Right cardiac atrium (tissue), 5 donors: ENCODE results near the gene MRPL2. TPM values are rescaled to one million over a fixed set of nuclear protein-coding genes. Genes with fewer than 3 reads are reported as not detected.

ENCODE experiments used
- ATAC-seq, 2 donors: fragments of 200-7000 bp; cut with Tn5 transposase; one replicate each; pipeline versions ENCODE4 v1.8.0 to v1.9.1; 2020; ENCODE audit warnings: moderate library complexity in 2 of 2, mild to moderate bottlenecking in 1 of 2
- DNase-seq, 3 donors: peaks; one replicate each; pipeline ENCODE4 v3.0.0-alpha.2; 2020
- H3K27ac ChIP-seq: one replicate; pipeline ENCODE4 v1.5.1; 2013; ENCODE audit warnings: mild to moderate bottlenecking, low read length, control low read depth, moderate library complexity
- H3K27me3 ChIP-seq: one replicate; pipeline ENCODE4 v1.6.1; 2013; ENCODE audit not compliant: control insufficient read depth, insufficient read depth
- H3K4me1 ChIP-seq: one replicate; pipeline ENCODE4 v1.6.1; 2013; ENCODE audit warnings: low read length; ENCODE audit not compliant: control insufficient read depth, insufficient read depth
- H3K4me3 ChIP-seq: one replicate; pipeline ENCODE4 v1.5.1; 2013; ENCODE audit warnings: low read length, control low read depth
- H3K9me3 ChIP-seq: one replicate; pipeline ENCODE4 v1.6.1; 2013; ENCODE audit warnings: low read length; ENCODE audit not compliant: control insufficient read depth
- WGBS: extraction: QIAGEN DNeasy Blood & Tissue Kit; methylation state at CpG from one replicate; pipeline ENCODE4 v1.1.7; 2013; 5-methylcytosine and 5-hydroxymethylcytosine counted together
- intact Hi-C, 4 donors: fragments of 100-400 bp; cut with DNase I; formaldehyde crosslinking; loops; one replicate each; pipeline versions ENCODE4 v1.11.0 to v1.14.0; 2022 to 2023
- long read RNA-seq, 4 donors: library from polyadenylated mRNA; unstranded; transcript quantifications; one replicate each; pipeline ENCODE4 v2.0.0, GENCODE V29; 2020 to 2021
- polyA plus RNA-seq: library from polyadenylated mRNA; stranded (reverse); fragments of 200-250 nt; gene quantifications from one replicate; pipeline ENCODE4 v1.2.3, GENCODE V29; 2013
- total RNA-seq, 4 donors: library from RNA; stranded (reverse); fragmentation: NEBNext Ultra II Directional; extraction: Animal tissue kit (Norgen Biotek cat#: 25700); gene quantifications; one replicate each; pipeline ENCODE4 v1.2.1, GENCODE V29; 2021
- donor health status: healthy with polysubstance abuse.
- donor health status: DM: no; HTN: yes; CAD: no.
- donor health status: DM: no; HTN: no; CAD: no.
- donor health status: DM: no; HTN: yes; CAD: no; lungs with severe emphysema.
- donor health status: DM: yes; HTN: yes; CAD: no.

Gene MRPL2
- 10 to 100 TPM; 83.2 to 94.2 (median 87.8) TPM for total RNA-seq
- polyA plus RNA-seq, result 92.7 TPM
- long read RNA-seq, donor 1, transcript MRPL2-202 (7 exons, 1,588 nt), result major isoform, 8 of 18 reads
- long read RNA-seq, donor 1, partial matches to known transcripts, result 4 of 18 reads
- long read RNA-seq, donor 1, other reads (novel, unspliced or antisense), result 3 of 18 reads
- long read RNA-seq, donor 2, transcript MRPL2-202 (7 exons, 1,588 nt), result major isoform, 11 of 14 reads
- long read RNA-seq, donor 2, partial matches to known transcripts, result 0 of 14 reads
- long read RNA-seq, donor 2, other reads (novel, unspliced or antisense), result 1 of 14 reads
- long read RNA-seq, donor 3, transcript MRPL2-202 (7 exons, 1,588 nt), result major isoform, 21 of 31 reads
- long read RNA-seq, donor 3, partial matches to known transcripts, result 1 of 31 reads
- long read RNA-seq, donor 3, other reads (novel, unspliced or antisense), result 6 of 31 reads
- long read RNA-seq, donor 4, transcript MRPL2-202 (7 exons, 1,588 nt), result major isoform, 5 of 9 reads
- long read RNA-seq, donor 4, partial matches to known transcripts, result 2 of 9 reads
- long read RNA-seq, donor 4, other reads (novel, unspliced or antisense), result 0 of 9 reads

GRCh38 chr6:43059168-43060033, at the start of gene MRPL2, which contains the start of gene KLC4:
MRPL2 (minus strand) TSS chr6:43059434; CDS start chr6:43059381, 53 bp downstream.
KLC4 (plus strand) TSS chr6:43059631; CDS start chr6:43061336, 1,705 bp downstream.
- intact Hi-C loops, result no loop called here
- Histone ChIP-seq H3K4me1 (peaks cover 4% of the 10 kb centered on the region), H3K4me3 (peak within 1 kb of the TSS; percentile 98), H3K27ac (peak within 1 kb of the TSS; percentile 87), H3K27me3 (no peaks in the 10 kb centered on the region), H3K9me3 (no peaks in the 10 kb centered on the region)
- ATAC-seq, result peak; percentile 97
- under 1% methylated on average over 64 of the region's 64 CpGs for WGBS
- peak; percentile 97 to 98 (median 98) for DNase-seq

DNA sequence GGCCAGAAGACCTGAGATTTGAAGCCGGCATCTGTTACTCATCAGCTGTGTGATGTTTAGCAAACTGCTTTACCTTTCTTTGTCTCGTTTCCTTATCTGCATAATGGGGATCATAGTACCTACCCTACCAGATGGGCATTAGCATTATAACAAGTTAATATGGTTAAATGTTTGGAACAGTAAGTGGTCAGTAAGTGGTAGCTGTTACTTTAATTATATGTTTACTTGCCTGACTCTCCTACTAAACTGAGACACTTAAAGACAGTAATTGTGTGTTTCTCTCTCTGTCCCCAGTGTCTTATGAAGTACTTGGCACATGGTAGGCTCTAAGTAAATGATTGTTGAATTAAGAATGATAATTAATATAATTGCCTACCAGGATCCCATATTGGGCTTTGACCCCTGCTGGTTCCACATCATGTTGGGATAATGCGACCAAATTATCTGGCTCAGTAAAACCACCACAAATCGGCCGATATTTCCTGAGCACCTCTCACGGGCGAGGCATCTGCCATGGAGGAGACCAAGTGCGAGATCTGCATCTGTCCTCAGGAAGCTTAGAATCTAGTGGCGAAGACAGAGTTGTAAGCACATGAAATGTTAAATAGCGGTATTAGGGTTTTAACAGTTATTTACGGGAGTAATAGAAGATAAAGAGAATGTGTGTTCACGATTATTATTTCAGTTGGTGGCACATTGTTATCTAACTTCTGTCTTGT, 48.3 kb upstream of the MRPL2 start:
- Histone ChIP-seq H3K27ac (no peak overlapping the region), H3K4me1 (no peaks in the 10 kb centered on the region), H3K4me3 (no peak overlapping the region), H3K9me3 (no peaks in the 10 kb centered on the region), H3K27me3 (no peaks in the 10 kb centered on the region)
- 93% methylated on average over 12 of the region's 12 CpGs for WGBS
- ATAC-seq (no peak), DNase-seq (no peak)
- intact Hi-C loops, result no loop called here

DNA sequence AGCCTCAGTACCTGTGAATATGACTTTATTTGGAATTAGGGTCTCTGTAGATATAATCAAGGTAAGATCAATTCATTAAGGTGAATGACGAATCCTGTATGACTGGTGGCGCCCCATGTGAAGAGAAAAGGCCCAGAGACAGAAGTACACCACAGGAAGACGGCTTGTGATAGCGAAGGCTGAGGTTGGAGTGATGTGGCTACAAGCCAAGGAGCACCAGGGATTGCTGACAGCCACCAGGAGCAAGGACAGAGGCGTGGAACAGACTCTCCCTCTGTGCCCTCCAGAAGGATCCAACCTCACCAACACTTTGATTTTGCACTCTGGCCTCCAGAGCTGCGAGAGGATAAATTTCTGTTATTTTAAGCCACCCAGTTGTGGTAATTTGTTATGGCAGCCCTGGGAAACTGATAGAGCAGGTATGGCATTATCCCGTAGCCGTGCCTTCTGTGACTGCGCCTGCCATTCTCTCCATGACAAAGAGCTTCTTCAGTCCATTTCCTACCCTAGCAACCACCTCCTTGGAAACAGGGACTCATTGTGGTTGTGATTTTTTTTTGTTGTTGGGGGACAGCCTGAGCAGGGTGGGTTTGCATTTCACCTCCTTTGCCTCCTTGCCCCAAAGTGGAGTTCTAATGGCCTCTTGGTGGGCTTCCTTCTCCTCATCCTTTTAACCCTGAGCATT, 46.4 kb upstream of the MRPL2 start:
- H3K27me3 ChIP-seq, result no peaks in the 10 kb centered on the region
- H3K27ac ChIP-seq, result no peak overlapping the region
- no peak for DNase-seq
- intact Hi-C loops, result no loop called here
- H3K4me1 ChIP-seq, result no peaks in the 10 kb centered on the region
- ATAC-seq, result no peak
- 82% methylated on average over 9 of the region's 9 CpGs for WGBS
- no peak overlapping the region for H3K4me3 ChIP-seq
- H3K9me3 ChIP-seq, result no peaks in the 10 kb centered on the region

DNA sequence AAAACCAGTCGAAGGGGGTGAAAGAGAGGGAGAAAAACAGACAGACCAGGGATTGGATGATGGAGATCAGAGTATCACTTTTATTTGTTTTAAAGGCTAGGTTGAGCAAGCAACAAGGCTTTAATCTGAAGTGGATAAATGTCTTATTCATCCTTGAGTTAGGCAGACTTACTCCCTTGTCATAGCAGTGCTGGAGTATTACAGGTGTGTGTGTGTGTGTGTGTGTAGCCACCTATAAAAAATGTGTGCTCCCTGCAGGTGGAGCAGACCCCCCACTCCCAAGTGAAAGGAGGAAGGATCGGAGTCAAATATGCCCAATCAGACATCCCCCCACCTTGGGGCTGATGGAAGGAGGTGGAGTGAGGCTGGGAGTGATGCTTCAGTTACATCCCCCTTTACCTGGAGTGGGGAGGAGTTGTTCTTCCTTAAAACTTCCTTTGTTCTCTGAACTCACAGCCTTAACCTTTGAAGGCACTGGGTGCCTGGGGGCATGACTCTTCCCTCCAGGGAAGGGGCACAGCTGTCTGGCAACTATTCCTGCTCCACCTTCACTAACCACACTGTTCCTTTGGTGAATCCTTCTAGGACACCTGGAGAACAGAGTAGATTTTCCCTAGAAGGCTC, 44.1 kb upstream of the MRPL2 start:
- WGBS, result 92% methylated on average over 2 of the region's 2 CpGs
- H3K4me3 ChIP-seq, result no peak overlapping the region
- ATAC-seq (no peak), DNase-seq (no peak)
- no peaks in the 10 kb centered on the region for H3K4me1 ChIP-seq
- intact Hi-C loops, result no loop called here
- no peaks in the 10 kb centered on the region for H3K27me3 ChIP-seq
- no peaks in the 10 kb centered on the region for H3K9me3 ChIP-seq
- H3K27ac ChIP-seq, result no peak overlapping the region

DNA sequence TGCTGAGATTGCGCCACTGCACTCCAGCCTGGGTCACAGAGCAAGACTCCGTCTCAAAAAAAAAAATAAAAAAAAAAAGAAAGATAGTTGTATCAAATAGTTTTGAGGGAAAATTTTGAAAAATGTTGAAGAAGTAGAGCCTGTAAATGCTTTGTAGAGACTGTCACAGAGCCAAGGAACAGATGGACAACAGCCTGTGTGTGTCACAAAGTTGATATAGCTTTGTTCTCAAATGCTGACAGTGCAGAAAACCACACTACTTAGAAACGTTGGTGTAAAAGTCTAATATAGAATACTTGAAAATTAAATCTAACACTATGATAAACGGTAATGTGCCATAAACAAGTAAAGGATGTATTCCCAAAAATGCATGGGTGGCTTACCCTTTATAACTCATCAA, 42.3 kb upstream of the MRPL2 start:
- H3K9me3 ChIP-seq, result no peaks in the 10 kb centered on the region
- DNase-seq, result no peak
- intact Hi-C loops, result no loop called here
- no peak for ATAC-seq
- no peaks in the 10 kb centered on the region for H3K27me3 ChIP-seq
- H3K4me1 ChIP-seq, result peaks cover 3% of the 10 kb centered on the region
- no peak overlapping the region for H3K4me3 ChIP-seq
- no peak overlapping the region for H3K27ac ChIP-seq
- WGBS, result 58% methylated on average over 4 of the region's 4 CpGs

DNA sequence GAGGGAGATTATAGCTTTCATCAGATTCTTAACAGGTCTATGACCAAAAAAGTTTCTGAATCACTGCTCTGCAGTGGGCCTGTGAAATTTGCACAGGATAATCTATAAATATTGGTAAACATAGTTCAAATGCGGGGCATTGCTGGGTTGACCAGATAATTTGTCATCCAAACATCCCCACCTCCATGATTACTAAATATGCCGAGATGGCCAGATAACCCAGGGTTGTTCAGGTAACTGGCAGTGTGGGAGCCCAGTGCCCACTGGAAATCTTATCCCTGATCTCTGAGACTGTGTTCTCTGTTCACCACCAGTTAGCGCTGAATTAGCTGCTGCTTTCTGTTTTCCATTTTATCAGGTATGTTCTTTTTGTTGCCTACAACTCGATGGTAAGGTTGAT, 38.3 kb upstream of the MRPL2 start:
- intact Hi-C loops, result no loop called here
- no peak for ATAC-seq
- Histone ChIP-seq H3K27ac (no peak overlapping the region), H3K4me3 (no peak overlapping the region), H3K9me3 (no peaks in the 10 kb centered on the region), H3K27me3 (no peaks in the 10 kb centered on the region), H3K4me1 (peaks cover 3% of the 10 kb centered on the region)
- DNase-seq, result no peak
- WGBS, result 90% methylated on average over 4 of the region's 4 CpGs

GRCh38 chr6:43097098-43097489, 37.9 kb upstream of the MRPL2 start:
- whole genome bisulfite sequencing, result 29% methylated on average over 5 of the region's 5 CpGs
- H3K9me3 ChIP-seq, result no peaks in the 10 kb centered on the region

GRCh38 chr6:43096451-43097097, 37.3 kb upstream of the MRPL2 start:
- intact Hi-C loops, result no loop called here
- 49% methylated on average over 8 of the region's 8 CpGs for WGBS
- Histone ChIP-seq H3K9me3 (no peaks in the 10 kb centered on the region), H3K27ac (no peak overlapping the region), H3K4me1 (peaks cover 3% of the 10 kb centered on the region), H3K27me3 (no peaks in the 10 kb centered on the region), H3K4me3 (no peak overlapping the region)
- ATAC-seq (peak; percentile 50 to 74), DNase-seq (no peak)

More at GRCh38 chr6:43097098-43097489, 37.9 kb upstream of the MRPL2 start:
- H3K27ac ChIP-seq, result no peak overlapping the region
- peaks cover 3% of the 10 kb centered on the region for H3K4me1 ChIP-seq
- H3K27me3 ChIP-seq, result no peaks in the 10 kb centered on the region
- no peak overlapping the region for H3K4me3 ChIP-seq
- intact Hi-C loops, result no loop called here
- ATAC-seq (no peak), DNase-seq (no peak)

- intact Hi-C loops, result no loop called here
- ATAC-seq (no peak), DNase-seq (no peak)
- H3K4me3 ChIP-seq, result no peak overlapping the region
- H3K4me1 ChIP-seq, result peaks cover 3% of the 10 kb centered on the region
- no peaks in the 10 kb centered on the region for H3K9me3 ChIP-seq
- 59% methylated on average over 7 of the region's 7 CpGs for WGBS
- no peak overlapping the region for H3K27ac ChIP-seq
- no peaks in the 10 kb centered on the region for H3K27me3 ChIP-seq
Observed at GRCh38 chr6:43095939-43096338, 36.7 kb upstream of the MRPL2 start.
